DOHH2 (cell line): ENCODE measurements around the gene TAF9.

Experiments used
- CTCF ChIP-seq: fragments of 200-600 bp; sonication (generic); IDR thresholded peaks from one replicate; pipeline ENCODE4 v1.5.1; 2014; ENCODE audit warnings: antibody characterized with exemption, mild to moderate bottlenecking, low read depth, low read length; ENCODE audit not compliant: poor library complexity, severe bottlenecking
- EZH2phosphoT487 ChIP-seq: fragments of 200-600 bp; sonication (generic); IDR thresholded peaks from 2 replicates; pipeline ENCODE4 v1.6.1; 2017; ENCODE audit warnings: borderline replicate concordance, mild to moderate bottlenecking, antibody characterized with exemption, low read length, moderate library complexity, mixed read lengths

GRCh38 chr5:69404659-69405330 lies 35.5 kb upstream of the TAF9 start:
- TF ChIP-seq CTCF (no peak), EZH2phosphoT487 (no peak)
